Spleen (tissue), 7 donors: ENCODE measurements around the gene KIAA1217.

Source experiments
- POLR2A ChIP-seq, 3 donors: fragments of 450-650 bp; IDR thresholded peaks; one replicate each; pipeline ENCODE4 v1.5.1; 2017; ENCODE audit warnings: antibody characterized with exemption in 3 of 3, mild to moderate bottlenecking in 1 of 3
- TF ChIP-seq, protein P1 (sequence below), 11 experiments: fragments of 200-600 bp in 7 of 11; fragments of 450-650 bp in 4 of 11; sonication (generic) in 4 of 11; IDR thresholded peaks in 8 of 11; conservative IDR thresholded peaks in 3 of 11; 1 replicate in 7 of 11; 2 replicates in 4 of 11; pipeline versions ENCODE4 v1.4.0 to v1.8.0; 2016 to 2021; ENCODE audit warnings: antibody characterized with exemption in 11 of 11, inconsistent platforms in 4 of 11, mild to moderate bottlenecking in 1 of 11
- donor health status: DM: no; HTN: no; CAD: no; lungs with moderate emphysema.
- donor health status: DM: no; HTN: no; CAD: no.
- donor health status: DM: no; HTN: no; CAD: no.

DNA sequence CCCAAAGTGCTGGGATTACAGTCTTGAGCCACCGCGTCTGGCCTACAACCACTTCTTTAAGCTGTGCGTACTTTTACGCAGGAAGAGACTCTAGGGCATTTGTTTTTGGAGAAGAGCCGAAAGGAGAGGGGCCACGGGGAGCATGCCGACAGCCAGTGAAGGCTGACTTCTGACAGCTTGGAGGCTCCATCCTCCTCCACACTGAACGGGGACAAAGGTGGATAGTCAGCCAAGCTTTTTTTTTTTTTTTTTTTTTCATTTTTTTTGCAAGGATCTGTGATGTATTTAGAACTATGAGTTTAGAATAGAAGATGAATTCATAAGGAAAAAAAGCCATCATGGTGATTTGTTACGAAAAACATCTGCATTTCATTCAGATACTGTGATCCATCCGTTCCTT is 293.1 kb downstream of the KIAA1217 start:
- TF ChIP-seq POLR2A (IDR thresholded peaks at IDR 0.05) = no peak
- TF ChIP-seq, protein P1, sequence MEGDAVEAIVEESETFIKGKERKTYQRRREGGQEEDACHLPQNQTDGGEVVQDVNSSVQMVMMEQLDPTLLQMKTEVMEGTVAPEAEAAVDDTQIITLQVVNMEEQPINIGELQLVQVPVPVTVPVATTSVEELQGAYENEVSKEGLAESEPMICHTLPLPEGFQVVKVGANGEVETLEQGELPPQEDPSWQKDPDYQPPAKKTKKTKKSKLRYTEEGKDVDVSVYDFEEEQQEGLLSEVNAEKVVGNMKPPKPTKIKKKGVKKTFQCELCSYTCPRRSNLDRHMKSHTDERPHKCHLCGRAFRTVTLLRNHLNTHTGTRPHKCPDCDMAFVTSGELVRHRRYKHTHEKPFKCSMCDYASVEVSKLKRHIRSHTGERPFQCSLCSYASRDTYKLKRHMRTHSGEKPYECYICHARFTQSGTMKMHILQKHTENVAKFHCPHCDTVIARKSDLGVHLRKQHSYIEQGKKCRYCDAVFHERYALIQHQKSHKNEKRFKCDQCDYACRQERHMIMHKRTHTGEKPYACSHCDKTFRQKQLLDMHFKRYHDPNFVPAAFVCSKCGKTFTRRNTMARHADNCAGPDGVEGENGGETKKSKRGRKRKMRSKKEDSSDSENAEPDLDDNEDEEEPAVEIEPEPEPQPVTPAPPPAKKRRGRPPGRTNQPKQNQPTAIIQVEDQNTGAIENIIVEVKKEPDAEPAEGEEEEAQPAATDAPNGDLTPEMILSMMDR (IDR thresholded peaks at IDR 0.05 in 8 of 11, conservative IDR thresholded peaks at IDR 0.05 in 3 of 11) = no peak
